GM21576 (cell line): Measurements from ENCODE around the gene DNAJC22.
A peak's percentile ranks its signal among the peaks of the same experiment; 100 is the strongest.
"Not testable (repeated sequence)": the region's sequence is repeated elsewhere in the genome, so short reads cannot be mapped to it uniquely, and the experiment has no call there.

Source experiments
- ATAC-seq: cut with Tn5 transposase; IDR thresholded peaks from one replicate; pipeline ENCODE4 v1.9.1; 2021; ENCODE audit warnings: mild to moderate bottlenecking, moderate library complexity; ENCODE audit not compliant: unreplicated experiment

DNAJC22 gene

DNA sequence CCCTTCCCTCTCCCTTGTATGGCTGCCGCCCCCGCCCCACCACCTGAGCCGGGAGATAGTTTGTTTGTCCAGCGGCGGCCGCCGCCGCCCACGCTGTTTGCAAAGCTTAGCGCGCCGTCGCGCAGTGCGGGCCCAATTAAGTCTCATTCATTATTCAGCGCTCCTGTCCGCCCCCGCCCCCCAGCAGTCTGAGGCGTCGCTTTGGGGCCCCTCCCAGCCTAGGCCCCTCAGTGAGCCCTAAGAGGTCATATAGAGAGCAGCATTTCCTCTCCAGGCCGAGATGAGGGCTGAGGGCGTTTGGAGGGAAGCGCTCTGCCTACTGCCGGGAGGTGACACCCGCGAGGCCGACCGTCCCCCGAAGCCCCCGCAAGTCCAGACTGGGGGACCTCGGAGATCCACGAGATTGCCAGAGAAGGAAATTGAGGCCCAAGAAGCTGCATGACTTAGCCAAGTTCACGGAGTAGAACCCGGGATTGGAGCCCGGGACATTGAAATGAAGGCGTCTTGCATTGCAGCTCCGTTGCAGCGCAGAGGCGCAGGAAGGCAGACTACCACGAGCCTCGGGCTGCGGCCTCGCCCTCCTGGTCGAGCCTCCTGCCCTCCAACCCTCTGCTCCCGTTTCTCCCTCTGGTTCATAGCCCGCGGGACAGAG is at the start of gene DNAJC22:
DNAJC22 (plus strand) TSS at position 230 of the 652 bp plus-strand sequence. CDS start 1,985 bp downstream, outside the sequence.
- ATAC-seq = no peak

DNA sequence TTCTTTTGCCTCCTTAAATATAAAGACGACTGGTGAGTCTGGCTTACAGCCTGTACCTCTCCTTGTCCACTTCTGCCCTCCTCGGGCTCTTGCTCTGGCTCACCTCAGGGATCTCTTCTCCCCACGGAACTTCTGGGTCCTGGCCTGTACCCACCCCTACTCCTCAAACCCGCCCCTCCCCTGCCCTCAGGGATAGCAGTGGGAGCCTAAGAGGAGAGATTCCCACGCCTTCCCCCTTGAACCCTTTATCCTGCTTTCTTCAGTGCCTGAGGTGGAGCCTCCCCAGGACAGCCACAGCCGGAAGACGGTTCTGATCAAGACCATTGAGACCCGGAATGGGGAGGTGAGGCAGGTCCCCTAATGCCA is 49.0 kb upstream of the DNAJC22 start:
- no peak for ATAC-seq

GRCh38 chr12:49298160-49298559 is 48.5 kb upstream of the DNAJC22 start:
- ATAC-seq = no peak

DNA sequence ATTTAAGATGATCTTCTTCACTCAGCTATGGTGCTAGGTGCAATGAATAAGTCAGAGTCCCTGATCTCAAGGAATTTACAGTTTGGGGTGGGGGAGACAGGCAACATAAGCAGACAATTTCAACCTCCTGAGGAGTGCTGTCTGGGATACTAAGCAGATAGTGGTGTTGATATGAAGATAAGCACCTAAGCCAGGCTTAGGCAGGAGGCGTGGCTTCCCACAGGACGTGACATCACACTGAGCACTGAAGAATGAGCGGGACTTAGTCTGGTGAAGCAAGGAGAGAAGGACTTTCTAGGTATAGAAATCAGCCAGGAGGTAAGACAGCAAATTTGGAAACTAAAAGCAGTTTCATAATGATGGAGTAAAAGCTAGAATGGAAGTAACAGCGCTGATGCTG is 44.9 kb upstream of the DNAJC22 start:
- no peak for ATAC-seq

DNA sequence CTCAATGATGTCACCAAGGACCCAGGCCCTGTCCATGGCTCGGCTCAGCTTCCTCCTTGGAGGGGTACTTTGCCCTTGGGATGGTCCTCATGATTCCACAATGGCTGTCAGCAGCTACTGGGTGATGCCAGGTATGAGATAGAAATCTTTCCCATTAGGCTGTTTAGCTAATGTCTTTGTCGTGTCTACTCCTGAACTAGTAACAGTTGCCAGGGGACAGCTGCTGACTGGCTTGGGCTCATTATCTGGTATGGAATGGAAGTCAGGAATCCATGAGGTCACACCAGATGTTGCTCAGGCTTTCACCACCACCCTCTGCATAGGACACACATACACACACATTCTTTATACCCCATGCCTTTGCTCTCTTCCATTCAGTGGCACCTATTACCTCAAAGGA is 42.5 kb upstream of the DNAJC22 start:
- ATAC-seq = no peak

DNA sequence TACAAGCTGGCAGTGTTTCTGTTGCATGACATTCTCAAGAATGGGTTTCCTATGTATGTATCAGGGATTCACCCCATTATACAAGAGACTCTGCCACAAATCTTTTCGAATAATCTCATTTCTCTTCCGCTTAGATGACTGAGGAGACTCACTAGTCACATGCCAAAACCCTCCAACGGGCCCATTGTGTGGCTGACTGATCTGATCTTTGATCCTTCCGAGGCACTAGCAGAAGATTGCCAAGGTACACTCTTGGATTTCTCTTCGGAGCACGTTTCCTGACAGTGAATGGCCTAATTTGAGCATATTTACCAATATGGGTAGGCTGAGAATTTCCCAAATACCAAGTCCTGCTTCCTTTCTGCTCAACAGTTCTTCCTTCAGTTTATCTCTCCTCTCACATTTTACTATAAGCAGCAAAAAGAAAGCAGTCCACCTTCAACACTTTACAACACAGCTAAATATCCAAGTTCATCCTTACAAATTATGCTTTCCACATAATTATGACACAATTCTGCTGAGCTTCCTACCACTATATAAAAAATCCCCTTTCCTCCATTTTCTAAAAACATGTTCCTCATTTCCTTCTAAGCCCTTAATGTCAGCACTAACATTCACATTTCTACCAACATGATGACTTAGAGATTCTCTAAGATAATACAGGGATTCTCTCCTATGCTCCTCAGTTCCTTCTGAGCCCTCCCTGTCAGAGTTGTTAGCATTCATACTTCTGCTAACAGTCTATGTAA is 40.8 kb upstream of the DNAJC22 start:
- no peak for ATAC-seq

DNA sequence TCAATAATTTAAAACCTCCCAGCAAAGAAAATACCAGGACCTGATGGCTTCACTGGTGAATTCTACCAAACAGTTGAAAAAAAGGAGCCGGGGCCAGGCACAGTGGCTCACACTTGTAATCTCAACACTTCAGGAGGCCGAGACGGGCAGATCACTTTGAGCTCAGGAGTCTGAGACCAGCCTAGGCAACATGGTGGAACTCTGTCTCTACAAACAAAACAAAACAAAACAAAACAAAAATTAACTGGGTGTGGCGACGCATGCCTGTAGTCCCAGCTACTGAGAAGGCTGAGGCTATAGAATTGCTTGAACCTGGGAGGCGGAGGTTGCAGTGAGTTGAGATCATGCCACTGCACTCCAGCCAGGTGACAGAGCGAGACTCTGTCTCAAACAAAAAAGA is 37.3 kb upstream of the DNAJC22 start:
- ATAC-seq = no peak

GRCh38 chr12:49310451-49311000 is 36.2 kb upstream of the DNAJC22 start:
- not testable (repeated sequence) for ATAC-seq

- no peak for ATAC-seq
Observed at GRCh38 chr12:49314811-49315210, 31.9 kb upstream of the DNAJC22 start.

- not testable (repeated sequence) for ATAC-seq
Observed at GRCh38 chr12:49317118-49317517, 29.6 kb upstream of the DNAJC22 start.

DNA sequence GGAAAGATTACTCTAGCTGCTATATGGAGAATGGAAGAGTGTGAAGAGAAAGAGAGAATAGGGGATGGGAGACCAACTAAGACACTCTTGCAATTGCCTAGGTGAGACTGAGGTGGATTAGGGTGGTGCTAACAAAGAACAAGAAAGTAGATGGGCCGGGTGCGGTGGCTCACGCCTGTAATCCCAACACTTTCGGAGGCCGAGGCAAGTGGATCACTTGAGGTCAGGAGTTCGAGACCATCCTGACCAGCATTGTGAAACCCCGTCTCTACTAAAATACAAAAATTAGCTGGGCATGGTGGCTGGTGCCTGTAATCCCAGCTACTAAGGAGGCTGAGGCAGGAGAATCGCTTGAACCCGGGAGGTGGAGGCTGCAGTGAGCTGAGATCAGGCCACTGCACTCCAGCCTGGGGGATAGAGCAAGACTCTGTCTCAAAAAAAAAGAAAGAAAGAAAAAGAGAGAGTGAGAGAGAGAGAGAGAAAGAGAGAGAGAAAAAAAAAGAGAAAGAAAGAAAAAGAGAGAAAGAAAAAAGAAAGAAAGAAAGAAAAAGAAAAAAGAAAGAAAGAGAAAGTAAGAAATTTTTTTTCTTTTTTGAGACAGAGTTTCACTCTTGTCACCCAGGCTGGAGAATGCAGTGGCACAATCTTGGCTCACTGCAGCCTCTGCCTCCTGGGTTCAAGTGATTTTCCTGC is 26.1 kb upstream of the DNAJC22 start:
- ATAC-seq = not testable (repeated sequence)

- no peak for ATAC-seq
Observed at GRCh38 chr12:49322367-49322707, 24.4 kb upstream of the DNAJC22 start.

DNA sequence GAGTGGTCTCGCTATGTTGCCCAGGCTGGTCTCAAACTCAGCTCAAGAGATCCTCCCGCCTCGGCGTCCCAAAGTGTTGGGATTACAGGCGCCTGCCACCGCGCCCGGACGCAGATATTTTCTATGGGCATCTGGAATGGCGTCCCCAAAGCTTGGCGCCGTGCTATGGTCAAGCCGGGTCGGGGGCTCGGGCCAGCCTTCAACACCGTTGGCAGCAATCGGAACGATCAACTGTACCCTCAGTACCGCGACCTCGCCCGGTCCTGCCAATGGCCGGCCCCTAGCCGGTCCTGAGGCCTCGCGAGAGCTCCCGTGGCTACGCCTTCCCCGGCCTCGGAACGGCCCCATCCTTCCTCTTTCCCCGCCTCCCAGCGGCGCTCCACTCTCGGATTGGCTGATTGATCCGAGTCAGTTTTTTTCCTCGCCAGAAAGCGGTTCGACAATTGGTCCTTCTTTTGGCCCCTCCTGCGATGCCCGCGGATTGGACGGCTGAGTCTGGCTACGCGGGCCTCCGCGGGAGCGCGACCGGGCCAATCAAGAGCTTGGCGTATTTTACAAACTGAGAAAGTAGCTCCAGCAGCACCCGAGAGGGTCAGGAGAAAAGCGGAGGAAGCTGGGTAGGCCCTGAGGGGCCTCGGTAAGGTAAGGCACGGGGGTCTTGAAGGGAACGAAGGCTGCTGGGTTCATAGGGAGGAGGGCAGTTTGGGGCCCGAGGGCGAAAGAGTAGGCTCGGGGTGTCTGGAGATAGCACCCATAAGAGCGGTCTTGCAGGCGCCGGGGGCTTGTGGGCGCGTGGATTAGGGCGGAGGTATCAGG is 23.8 kb upstream of the DNAJC22 start, which contains the start of gene TROAP:
TROAP (plus strand) TSS at position 548 of the 816 bp plus-strand sequence. CDS start 354 bp downstream, outside the sequence.
- peak; percentile 97 for ATAC-seq

- ATAC-seq = no peak
Observed at GRCh38 chr12:49323524-49324097, 23.1 kb upstream of the DNAJC22 start.

DNA sequence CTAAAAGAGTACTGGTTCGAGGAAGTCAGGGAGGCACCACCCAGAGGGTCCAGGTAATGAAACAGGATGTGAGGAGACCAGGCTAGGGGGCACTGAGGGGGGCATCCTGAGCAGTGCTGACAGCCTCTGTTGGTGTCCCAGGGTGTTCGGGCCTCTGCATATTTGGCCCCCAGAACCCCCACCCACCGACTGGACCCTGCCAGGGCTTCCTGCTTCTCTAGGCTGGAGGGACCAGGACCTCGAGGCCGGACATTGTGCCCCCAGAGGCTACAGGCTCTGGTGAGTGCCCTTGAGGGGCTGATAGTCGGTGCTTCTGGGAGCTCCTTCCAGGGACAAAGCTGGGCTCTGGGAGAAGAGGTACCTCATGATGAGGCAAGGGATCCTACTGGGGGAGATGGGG is 21.1 kb upstream of the DNAJC22 start:
- ATAC-seq = no peak

- no peak for ATAC-seq
Observed at GRCh38 chr12:49327368-49327767, 19.3 kb upstream of the DNAJC22 start.

DNA sequence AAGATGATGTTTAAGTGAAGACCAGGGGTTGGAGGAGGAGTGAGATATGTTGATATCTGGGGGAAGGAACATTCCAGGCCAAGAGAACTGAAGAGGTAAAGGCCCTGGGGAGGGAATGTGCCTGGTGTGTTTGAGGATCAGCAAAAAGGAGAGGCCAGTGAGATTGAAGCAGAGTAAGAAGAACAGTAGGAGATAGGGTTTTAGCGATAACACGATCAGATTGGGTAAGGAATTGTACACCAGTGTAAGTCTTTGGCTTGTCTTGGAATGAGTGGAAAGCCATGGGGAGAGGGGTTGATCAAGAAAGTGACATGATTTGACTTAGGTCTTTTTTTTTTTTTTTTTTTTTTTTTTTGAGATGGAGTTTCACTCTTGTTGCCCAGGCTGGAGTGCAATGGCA is 18.8 kb upstream of the DNAJC22 start:
- no peak for ATAC-seq

- ATAC-seq = no peak
Observed at GRCh38 chr12:49328816-49329215, 17.9 kb upstream of the DNAJC22 start.

- no peak for ATAC-seq
Observed at GRCh38 chr12:49330032-49330619, 16.6 kb upstream of the DNAJC22 start.
